HG03575 (cell line): ENCODE data around the gene SLC19A1.

Experiments
- ATAC-seq: cut with Tn5 transposase; IDR thresholded peaks from one replicate; pipeline ENCODE4 v1.9.1; 2021; ENCODE audit not compliant: unreplicated experiment, insufficient number of reproducible peaks, low FRiP score; ENCODE audit errors: extremely low read depth

Gene SLC19A1

GRCh38 chr21:45542242-45542666 lies at the start of gene SLC19A1:
Gene SLC19A1, minus strand, starts transcription at chr21:45542440. Its CDS starts 4,481 bp downstream, at chr21:45537959.
- no peak for ATAC-seq

GRCh38 chr21:45591619-45592207 lies 49.5 kb upstream of the SLC19A1 start:
- no peak for ATAC-seq

GRCh38 chr21:45590726-45591618 lies 48.7 kb upstream of the SLC19A1 start:
- ATAC-seq = no peak

- ATAC-seq = no peak
These were observed 48.0 kb upstream of the SLC19A1 start for GRCh38 chr21:45590246-45590725.

- no peak for ATAC-seq
These were observed 47.5 kb upstream of the SLC19A1 start for GRCh38 chr21:45589686-45590245.

- ATAC-seq = no peak
These were observed 46.7 kb upstream of the SLC19A1 start for GRCh38 chr21:45588871-45589491.

- no peak for ATAC-seq
These were observed 46.0 kb upstream of the SLC19A1 start for GRCh38 chr21:45588086-45588825.

- no peak for ATAC-seq
These were observed 44.1 kb upstream of the SLC19A1 start for GRCh38 chr21:45586289-45586858.

- ATAC-seq = no peak
These were observed 42.5 kb upstream of the SLC19A1 start for GRCh38 chr21:45584786-45585185.

- no peak for ATAC-seq
These were observed 41.7 kb upstream of the SLC19A1 start for GRCh38 chr21:45583831-45584509.

- no peak for ATAC-seq
These were observed 39.9 kb upstream of the SLC19A1 start for GRCh38 chr21:45582128-45582527.

- ATAC-seq = no peak
These were observed 39.1 kb upstream of the SLC19A1 start for GRCh38 chr21:45581322-45581712.

GRCh38 chr21:45580576-45581321 lies 38.5 kb upstream of the SLC19A1 start:
- no peak for ATAC-seq

GRCh38 chr21:45580181-45580575 lies 37.9 kb upstream of the SLC19A1 start:
- ATAC-seq = no peak

- ATAC-seq = no peak
These were observed 37.3 kb upstream of the SLC19A1 start for GRCh38 chr21:45579383-45580180.

GRCh38 chr21:45578811-45579381 lies 36.7 kb upstream of the SLC19A1 start:
- ATAC-seq = no peak
